Naive thymus-derived CD4-positive, alpha-beta T cell (primary cell): Measurements from ENCODE around the gene NLRP12. TPM values are rescaled to one million over a fixed set of nuclear protein-coding genes. Genes with fewer than 3 reads are reported as not detected.
"Not testable (repeated sequence)": the region's sequence is repeated elsewhere in the genome, so short reads cannot be mapped to it uniquely, and the experiment has no call there.

ENCODE experiments used
- ATAC-seq: fragments of 150-1000 bp; cut with Tn5 transposase; 2 replicates; pipeline ENCODE4 v1.10.0; 2021; ENCODE audit warnings: mild to moderate bottlenecking, moderate library complexity
- CTCF ChIA-PET: fragments of 350-600 bp; sonication (Branson Sonifier 250); formaldehyde crosslinking; loops from one replicate; lab custom pipeline; 2021; ENCODE audit warnings: antibody characterized with exemption; lab: Charles Lee
- POLR2A ChIA-PET: fragments of 350-600 bp; sonication (Branson Sonifier 250); formaldehyde crosslinking; loops from one replicate; lab custom pipeline; 2021; ENCODE audit warnings: antibody characterized with exemption, inconsistent platforms; lab: Charles Lee
- DNase-seq, 9 donors: peaks; one replicate each; pipeline versions ENCODE4 v3.0.0 to v3.0.0-alpha.2; 2020 to 2022; ENCODE audit warnings: mixed read lengths in 1 of 9
- H3K27ac ChIP-seq: one replicate; pipeline ENCODE4 v1.7.0; 2013; ENCODE audit warnings: mild to moderate bottlenecking, low read depth, low read length, moderate library complexity
- H3K27me3 ChIP-seq, 2 donors: one replicate each; pipeline ENCODE4 v1.7.0; 2013; ENCODE audit warnings: low read length in 2 of 2, mild to moderate bottlenecking in 2 of 2, moderate library complexity in 2 of 2; ENCODE audit not compliant: control insufficient read depth in 2 of 2, insufficient read depth in 2 of 2
- H3K36me3 ChIP-seq, 3 experiments: 1 replicate in 2 of 3; 2 replicates in 1 of 3; pipeline ENCODE4 v1.7.0; 2013; ENCODE audit warnings: low read length in 3 of 3, mild to moderate bottlenecking in 3 of 3, moderate library complexity in 1 of 3; ENCODE audit not compliant: insufficient read depth in 3 of 3, control insufficient read depth in 2 of 3
- H3K4me1 ChIP-seq, 2 donors: one replicate each; pipeline ENCODE4 v1.7.0; 2013; ENCODE audit warnings: low read length in 2 of 2, mild to moderate bottlenecking in 2 of 2, moderate library complexity in 1 of 2; ENCODE audit not compliant: control insufficient read depth in 2 of 2, insufficient read depth in 2 of 2
- H3K4me3 ChIP-seq: 2 replicates; pipeline ENCODE4 v1.7.0; 2013; ENCODE audit warnings: mild to moderate bottlenecking, low read length
- H3K9me3 ChIP-seq, 3 experiments: 1 replicate in 2 of 3; 2 replicates in 1 of 3; pipeline ENCODE4 v1.7.0; 2013; ENCODE audit warnings: low read length in 3 of 3; ENCODE audit not compliant: control insufficient read depth in 2 of 3
- H3K27ac Mint-ChIP-seq, 9 donors: one replicate each; pipeline ENCODE4 v1.8.0; 2020 to 2022; ENCODE audit warnings: mixed read lengths in 9 of 9, mild to moderate bottlenecking in 8 of 9, moderate library complexity in 5 of 9, inconsistent platforms in 2 of 9
- H3K27me3 Mint-ChIP-seq, 5 donors: one replicate each; pipeline ENCODE4 v1.8.0; 2021 to 2022; ENCODE audit warnings: mixed read lengths in 5 of 5, mild to moderate bottlenecking in 1 of 5
- H3K36me3 Mint-ChIP-seq, 5 donors: one replicate each; pipeline ENCODE4 v1.8.0; 2020 to 2022; ENCODE audit warnings: mixed read lengths in 5 of 5, mild to moderate bottlenecking in 3 of 5, inconsistent platforms in 1 of 5
- H3K4me1 Mint-ChIP-seq, 7 donors: one replicate each; pipeline ENCODE4 v1.8.0; 2020 to 2022; ENCODE audit warnings: mixed read lengths in 7 of 7, mild to moderate bottlenecking in 3 of 7, inconsistent platforms in 1 of 7
- H3K4me3 Mint-ChIP-seq, 10 donors: one replicate each; pipeline ENCODE4 v1.8.0; 2020 to 2022; ENCODE audit warnings: mild to moderate bottlenecking in 10 of 10, mixed read lengths in 10 of 10, moderate library complexity in 6 of 10, inconsistent platforms in 2 of 10
- H3K9me3 Mint-ChIP-seq, 11 donors: one replicate each; pipeline ENCODE4 v1.8.0; 2020 to 2022; ENCODE audit warnings: mixed read lengths in 11 of 11, mild to moderate bottlenecking in 4 of 11, inconsistent platforms in 1 of 11, moderate library complexity in 1 of 11
- intact Hi-C, 2 donors: fragments of 100-400 bp; cut with micrococcal nuclease; formaldehyde crosslinking; loops; one replicate each; pipeline ENCODE4 v1.15.1; 2023
- polyA plus RNA-seq, 2 donors: library from polyadenylated mRNA; unstranded; fragments of 300-500 nt; fragmentation: Illumina TruSeq; gene quantifications; one replicate each; pipeline ENCODE4 v1.2.3, GENCODE V29; 2021
- total RNA-seq, 6 experiments: library from RNA in 5 of 6; stranded (reverse) in 5 of 6; gene quantifications; 1 replicate in 5 of 6; 2 replicates in 1 of 6; pipeline ENCODE4 v1.2.3 and lab custom pipeline; 2021 to 2026

The NLRP12 gene
- total and polyA plus RNA-seq, 7 experiments from 2014 or later = 0.14 to 16.1 (median 1.8) TPM; not detected in 4

GRCh38 chr19:53780506-53780905, 43.6 kb downstream of the NLRP12 start:
- H3K36me3 ChIP-seq = no peaks in the 10 kb centered on the region
- no peaks in the 10 kb centered on the region for H3K4me1 ChIP-seq
- no peak for DNase-seq
- H3K4me3 Mint-ChIP-seq = no peak overlapping the region
- peaks cover 0 to 9% (median 5%) of the 10 kb centered on the region in 5 donors for H3K27me3 Mint-ChIP-seq
- ATAC-seq = no peak
- H3K9me3 Mint-ChIP-seq = peaks cover 0 to 6% (median 0%) of the 10 kb centered on the region in 11 donors
- H3K36me3 Mint-ChIP-seq = no peaks in the 10 kb centered on the region
- peaks cover 0 to 2% (median 0%) of the 10 kb centered on the region in 7 donors for H3K4me1 Mint-ChIP-seq
- no peak overlapping the region for H3K27ac ChIP-seq
- H3K9me3 ChIP-seq = no peaks in the 10 kb centered on the region
- CTCF ChIA-PET = no interaction called here
- H3K27me3 ChIP-seq = no peaks in the 10 kb centered on the region
- H3K27ac Mint-ChIP-seq = no peak overlapping the region
- no peak overlapping the region for H3K4me3 ChIP-seq
- POLR2A ChIA-PET = no interaction called here
- intact Hi-C loops = no loop called here

- ChIA-PET CTCF (interaction anchor here (0.6 to 1.1 kb wide), 3 partner anchors 18 to 613 kb away, joined by 3 to 5 read pairs (median 5); no protein-coding TSS in a partner anchor), POLR2A (no interaction called here)
- Histone ChIP-seq H3K9me3 (no peaks in the 10 kb centered on the region), H3K36me3 (no peaks in the 10 kb centered on the region), H3K27ac (no peak overlapping the region), H3K27me3 (no peaks in the 10 kb centered on the region), H3K4me3 (no peak overlapping the region), H3K4me1 (peaks cover 0 to 3% of the 10 kb centered on the region in 2 donors)
- Mint-ChIP-seq H3K4me1 (peaks cover 0 to 5% (median 0%) of the 10 kb centered on the region in 7 donors), H3K27me3 (peaks cover 0 to 6% (median 5%) of the 10 kb centered on the region in 5 donors), H3K36me3 (no peaks in the 10 kb centered on the region), H3K4me3 (no peak overlapping the region), H3K27ac (no peak overlapping the region), H3K9me3 (no peaks in the 10 kb centered on the region)
- DNase-seq (no peak), ATAC-seq (no peak)
- intact Hi-C loops = no loop called here
Measured at GRCh38 chr19:53775524-53775923, 48.6 kb downstream of the NLRP12 start.

- ATAC-seq, H3K4me1 ChIP-seq, H3K36me3 Mint-ChIP-seq, H3K9me3 ChIP-seq, DNase-seq, H3K4me3 ChIP-seq, H3K27ac ChIP-seq, H3K27me3 Mint-ChIP-seq, H3K36me3 ChIP-seq, H3K9me3 Mint-ChIP-seq, H3K27ac Mint-ChIP-seq, H3K27me3 ChIP-seq, H3K4me1 Mint-ChIP-seq, POLR2A ChIA-PET, H3K4me3 Mint-ChIP-seq: not testable (repeated sequence)
- intact Hi-C loops = loop anchor here in 1 of 2 donors (5.0 kb wide), 1 partner anchor 248 kb away; no protein-coding TSS in a partner anchor
- CTCF ChIA-PET = interaction anchor here (0.7 kb wide), 1 partner anchor 24 kb away, joined by 3 read pairs; no protein-coding TSS in a partner anchor
Measured at GRCh38 chr19:53774491-53774890, 49.6 kb downstream of the NLRP12 start.

- H3K36me3 ChIP-seq = no peaks in the 10 kb centered on the region
- H3K4me3 ChIP-seq = no peak overlapping the region
- H3K27ac Mint-ChIP-seq = no peak overlapping the region
- DNase-seq (no peak), ATAC-seq (no peak)
- no peak overlapping the region for H3K27ac ChIP-seq
- peaks cover 0 to 12% (median 6%) of the 10 kb centered on the region in 5 donors for H3K27me3 Mint-ChIP-seq
- ChIA-PET CTCF (interaction anchor here (0.9 kb wide), 1 partner anchor 19 kb away, joined by 4 read pairs; no protein-coding TSS in a partner anchor), POLR2A (no interaction called here)
- peaks cover 0 to 3% of the 10 kb centered on the region in 2 donors for H3K4me1 ChIP-seq
- H3K36me3 Mint-ChIP-seq = no peaks in the 10 kb centered on the region
- intact Hi-C loops = loop anchor here (1.0 to 5.0 kb wide), 2 partner anchors 248 to 256 kb away; no protein-coding TSS in a partner anchor
- H3K4me1 Mint-ChIP-seq = peaks cover 0 to 5% (median 0%) of the 10 kb centered on the region in 7 donors
- no peaks in the 10 kb centered on the region for H3K9me3 ChIP-seq
- H3K27me3 ChIP-seq = no peaks in the 10 kb centered on the region
- H3K4me3 Mint-ChIP-seq = no peak overlapping the region
- H3K9me3 Mint-ChIP-seq = peaks cover 0 to 2% (median 0%) of the 10 kb centered on the region in 11 donors
Measured at GRCh38 chr19:53773999-53774398, 50.1 kb downstream of the NLRP12 start.

GRCh38 chr19:53772943-53773342, 51.2 kb downstream of the NLRP12 start:
- no peak overlapping the region for H3K27ac Mint-ChIP-seq
- no peaks in the 10 kb centered on the region for H3K36me3 Mint-ChIP-seq
- ATAC-seq (peak; percentile 54), DNase-seq (peak in 8 of 9 donors; percentile 13 to 43 (median 32))
- Histone ChIP-seq H3K9me3 (no peaks in the 10 kb centered on the region), H3K36me3 (no peaks in the 10 kb centered on the region), H3K4me1 (peaks cover 0 to 3% of the 10 kb centered on the region in 2 donors), H3K27ac (no peak overlapping the region), H3K4me3 (no peak overlapping the region), H3K27me3 (no peaks in the 10 kb centered on the region)
- ChIA-PET CTCF (interaction anchor here (0.9 kb wide), 1 partner anchor 20 kb away, joined by 4 read pairs; no protein-coding TSS in a partner anchor), POLR2A (no interaction called here)
- peaks cover 0 to 15% (median 6%) of the 10 kb centered on the region in 5 donors for H3K27me3 Mint-ChIP-seq
- intact Hi-C loops = loop anchor here (1.0 to 5.0 kb wide), 2 partner anchors 249 to 257 kb away; no protein-coding TSS in a partner anchor
- H3K4me3 Mint-ChIP-seq = no peak overlapping the region
- peaks cover 0 to 5% (median 0%) of the 10 kb centered on the region in 7 donors for H3K4me1 Mint-ChIP-seq
- H3K9me3 Mint-ChIP-seq = peaks cover 0 to 6% (median 0%) of the 10 kb centered on the region in 11 donors

- DNase-seq (no peak), ATAC-seq (no peak)
- intact Hi-C loops = loop anchor here in 1 of 2 donors (5.0 kb wide), 1 partner anchor 251 kb away; no protein-coding TSS in a partner anchor
- Histone ChIP-seq H3K27ac (no peak overlapping the region), H3K9me3 (no peaks in the 10 kb centered on the region), H3K4me3 (no peak overlapping the region), H3K27me3 (no peaks in the 10 kb centered on the region), H3K36me3 (no peaks in the 10 kb centered on the region), H3K4me1 (peaks cover 0 to 3% of the 10 kb centered on the region in 2 donors)
- peaks cover 0 to 7% (median 0%) of the 10 kb centered on the region in 11 donors for H3K9me3 Mint-ChIP-seq
- H3K36me3 Mint-ChIP-seq = no peaks in the 10 kb centered on the region
- POLR2A ChIA-PET = interaction anchor here (0.7 kb wide), 1 partner anchor 439 kb away, joined by 3 read pairs; no protein-coding TSS in a partner anchor
- no peak overlapping the region for H3K4me3 Mint-ChIP-seq
- CTCF ChIA-PET = interaction anchor here (0.6 to 0.8 kb wide), 2 partner anchors 477 to 905 kb away, joined by 4 read pairs; no protein-coding TSS in a partner anchor
- H3K27ac Mint-ChIP-seq = no peak overlapping the region
- H3K4me1 Mint-ChIP-seq = peaks cover 0 to 5% (median 0%) of the 10 kb centered on the region in 7 donors
- H3K27me3 Mint-ChIP-seq = peaks cover 0 to 23% (median 10%) of the 10 kb centered on the region in 5 donors
Measured at GRCh38 chr19:53771144-53771543, 53.0 kb downstream of the NLRP12 start.
